Fibroblast of lung (primary cell): ENCODE results near the gene SPPL2B. TPM values are rescaled to one million over a fixed set of nuclear protein-coding genes. Genes with fewer than 3 reads are reported as not detected.

Experiments used
- DNase-seq, 2 donors: peaks; one replicate each; pipeline versions ENCODE4 v3.0.0 to v3.0.0-alpha.2; 2010; ENCODE audit warnings: low read depth in 2 of 2
- H2AFZ ChIP-seq: 2 replicates; pipeline ENCODE4 v1.5.1; 2012; ENCODE audit warnings: low read length, control low read depth, inconsistent platforms
- H3K27ac ChIP-seq: 2 replicates; pipeline ENCODE4 v1.5.1; 2011; ENCODE audit warnings: low read length, control low read depth; ENCODE audit not compliant: insufficient read depth
- H3K27me3 ChIP-seq: 2 replicates; pipeline ENCODE4 v1.5.1; 2011; ENCODE audit warnings: mild to moderate bottlenecking, low read length; ENCODE audit not compliant: control insufficient read depth, insufficient read depth
- H3K36me3 ChIP-seq: 2 replicates; pipeline ENCODE4 v1.5.1; 2011; ENCODE audit warnings: low read length; ENCODE audit not compliant: control insufficient read depth, insufficient read depth
- H3K4me1 ChIP-seq: 2 replicates; pipeline ENCODE4 v1.5.1; 2011; ENCODE audit warnings: low read length; ENCODE audit not compliant: control insufficient read depth, insufficient read depth; ENCODE audit errors: extremely low read depth
- H3K4me2 ChIP-seq: 2 replicates; pipeline ENCODE4 v1.5.1; 2011; ENCODE audit warnings: low read length, control low read depth; ENCODE audit not compliant: insufficient read depth; ENCODE audit errors: extremely low read depth
- H3K4me3 ChIP-seq, 4 experiments: fragments of 200-600 bp in 1 of 4; sonication (generic) in 1 of 4; replicated peaks in 1 of 4; 2 replicates each; pipeline ENCODE4 v1.5.1; 2011 to 2016; ENCODE audit warnings: low read length in 4 of 4, low read depth in 3 of 4, mild to moderate bottlenecking in 3 of 4, control low read depth in 2 of 4, inconsistent platforms in 1 of 4, mixed read lengths in 1 of 4; ENCODE audit not compliant: insufficient read depth in 1 of 4; ENCODE audit errors: control extremely low read depth in 1 of 4
- H3K79me2 ChIP-seq: 2 replicates; pipeline ENCODE4 v1.5.1; 2012; ENCODE audit warnings: mild to moderate bottlenecking, low read length, inconsistent platforms; ENCODE audit not compliant: control insufficient read depth, insufficient read depth
- H3K9ac ChIP-seq: 2 replicates; pipeline ENCODE4 v1.5.1; 2011; ENCODE audit warnings: mild to moderate bottlenecking, low read length, control low read depth; ENCODE audit not compliant: insufficient read depth
- H3K9me3 ChIP-seq: 2 replicates; pipeline ENCODE4 v1.5.1; 2012; ENCODE audit warnings: low read depth, low read length; ENCODE audit not compliant: control insufficient read depth, insufficient read depth
- H4K20me1 ChIP-seq: 2 replicates; pipeline ENCODE4 v1.5.1; 2011; ENCODE audit warnings: low read length; ENCODE audit not compliant: control insufficient read depth, insufficient read depth; ENCODE audit errors: extremely low read depth
- CTCF ChIP-seq, 2 donors: IDR thresholded peaks in 1 of 2; conservative IDR thresholded peaks in 1 of 2; 1 replicate in 1 of 2; 2 replicates in 1 of 2; pipeline ENCODE4 v1.5.1; 2011 to 2012; ENCODE audit warnings: low read length in 2 of 2, control low read depth in 1 of 2, inconsistent platforms in 1 of 2, low read depth in 1 of 2, mild to moderate bottlenecking in 1 of 2
- EZH2 ChIP-seq: IDR thresholded peaks from 2 replicates; pipeline ENCODE4 v1.5.1; 2012; ENCODE audit warnings: low read length, control low read depth, mild to moderate bottlenecking; ENCODE audit errors: missing control alignments
- polyA plus RNA-seq, 2 donors: library from polyadenylated mRNA; depleted of rRNA in 1 of 2; stranded (reverse) in 1 of 2; unstranded in 1 of 2; fragments of >200 nt; gene quantifications; 2 replicates each; pipeline ENCODE4 v1.2.1, GENCODE V29; 2011 to 2012; ENCODE audit warnings: missing spikeins in 1 of 2
- total RNA-seq: library from RNA; depleted of rRNA; stranded (reverse); fragments of >200 nt; gene quantifications from 2 replicates; pipeline ENCODE4 v1.2.1, GENCODE V29; 2014

Gene SPPL2B
- total and polyA plus RNA-seq, 2 donors (not counting 1 experiment from before 2014, with no cell fraction given), result 16.0 to 23.8 TPM

GRCh38 chr19:2300533-2300932, 28.0 kb upstream of the SPPL2B start:
- H3K79me2 ChIP-seq, result no peaks in the 10 kb centered on the region
- H4K20me1 ChIP-seq, result no peaks in the 10 kb centered on the region
- H3K4me1 ChIP-seq, result no peaks in the 10 kb centered on the region
- no peak for TF ChIP-seq EZH2
- no peak overlapping the region for H2AFZ ChIP-seq
- H3K4me2 ChIP-seq, result no peak overlapping the region
- H3K27me3 ChIP-seq, result peaks cover 14% of the 10 kb centered on the region
- no peak overlapping the region for H3K4me3 ChIP-seq
- no peak for DNase-seq
- H3K9ac ChIP-seq, result no peak overlapping the region
- H3K9me3 ChIP-seq, result no peaks in the 10 kb centered on the region
- no peaks in the 10 kb centered on the region for H3K36me3 ChIP-seq
- H3K27ac ChIP-seq, result no peak overlapping the region

DNA sequence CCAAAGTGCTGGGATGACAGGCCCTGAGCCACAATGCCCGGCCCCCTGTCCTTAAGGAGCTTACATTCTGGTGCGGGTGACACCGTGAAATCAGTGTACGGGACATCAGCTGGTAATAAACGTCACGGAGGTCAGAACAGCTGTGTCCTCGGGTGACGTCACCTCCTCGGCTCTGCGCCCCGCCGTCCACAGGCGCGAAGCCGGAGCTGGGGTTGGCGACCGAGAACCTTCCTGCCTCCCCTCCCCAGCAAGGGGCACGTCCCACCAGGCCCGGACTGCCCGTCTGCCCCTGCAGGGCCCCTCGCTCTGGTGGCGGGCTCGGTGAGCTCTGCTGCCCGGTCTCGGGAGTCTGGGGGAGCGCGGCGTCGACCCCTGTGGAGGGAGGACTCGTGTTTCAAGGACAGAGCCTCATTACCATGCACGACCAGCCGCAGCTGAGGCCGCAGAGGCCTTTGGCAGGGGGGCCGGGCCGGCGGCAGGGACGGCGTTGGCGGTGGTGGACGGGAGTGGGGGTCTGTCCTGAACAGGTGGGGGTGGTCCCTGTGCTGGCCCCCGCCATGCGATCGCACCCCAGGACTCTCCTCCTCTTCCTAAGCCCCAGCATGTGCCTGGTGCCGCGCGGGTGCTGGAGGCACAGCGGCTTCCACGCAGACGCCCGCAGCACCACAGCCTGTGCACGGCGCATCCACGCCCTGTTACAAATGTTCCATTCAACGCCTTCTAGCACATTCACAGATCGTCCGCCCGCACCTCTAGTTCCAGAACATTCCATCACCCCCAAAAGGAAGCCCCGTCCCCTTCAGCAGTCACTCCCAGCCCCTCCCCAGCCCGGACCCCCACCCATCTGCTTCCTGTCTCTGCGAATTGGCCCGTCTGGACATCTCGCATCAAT, 25.9 kb upstream of the SPPL2B start:
- Histone ChIP-seq H3K4me1 (no peaks in the 10 kb centered on the region), H3K27ac (no peak overlapping the region), H3K4me2 (peak overlapping the region; percentile 32), H4K20me1 (no peaks in the 10 kb centered on the region), H3K9me3 (no peaks in the 10 kb centered on the region), H3K9ac (no peak overlapping the region), H3K79me2 (no peaks in the 10 kb centered on the region), H3K27me3 (peaks cover 25% of the 10 kb centered on the region), H3K36me3 (no peaks in the 10 kb centered on the region), H3K4me3 (no peak overlapping the region), H2AFZ (no peak overlapping the region)
- TF ChIP-seq EZH2 (no peak), CTCF (conservative IDR thresholded peaks at IDR 0.05 in 1 of 2, IDR thresholded peaks at IDR 0.05 in 1 of 2; ENCODE audit: low read depth in 1 of 2, low read length in 2 of 2) (no peak)
- DNase-seq, result peak; percentile 46 to 68

- no peaks in the 10 kb centered on the region for H3K36me3 ChIP-seq
- TF ChIP-seq CTCF (conservative IDR thresholded peaks at IDR 0.05 in 1 of 2, IDR thresholded peaks at IDR 0.05 in 1 of 2; ENCODE audit: low read depth in 1 of 2, low read length in 2 of 2), result no peak
- no peak for TF ChIP-seq EZH2
- peaks cover 26% of the 10 kb centered on the region for H3K27me3 ChIP-seq
- H3K27ac ChIP-seq, result no peak overlapping the region
- DNase-seq, result no peak
- H3K9me3 ChIP-seq, result no peaks in the 10 kb centered on the region
- H4K20me1 ChIP-seq, result no peaks in the 10 kb centered on the region
- H3K9ac ChIP-seq, result no peak overlapping the region
- H3K79me2 ChIP-seq, result no peaks in the 10 kb centered on the region
- no peak overlapping the region for H3K4me3 ChIP-seq
- H3K4me1 ChIP-seq, result no peaks in the 10 kb centered on the region
- no peak overlapping the region for H2AFZ ChIP-seq
- H3K4me2 ChIP-seq, result no peak overlapping the region
These were observed 25.2 kb upstream of the SPPL2B start for GRCh38 chr19:2303211-2303798.
